ENCODE measurements around the gene PDLIM1.

Gene PDLIM1

GRCh38 chr10:95289003-95289920 is 1.5 kb downstream of the PDLIM1 start:
- DNase-seq (ENCODE audit: low read depth, low spot score) = no peak
- H3K4me3 ChIP-seq = no peak overlapping the region
- H3K36me3 ChIP-seq (ENCODE audit: insufficient read depth, low read length) = no peaks in the 10 kb centered on the region
- H3K9me3 ChIP-seq (ENCODE audit: low read depth, low read length) = no peaks in the 10 kb centered on the region
- no peak overlapping the region for H3K27ac ChIP-seq
- H3K9ac ChIP-seq (ENCODE audit: insufficient read length) = no peak overlapping the region
- TF ChIP-seq FOXP2 (optimal IDR thresholded peaks at IDR 0.05; ENCODE audit: control extremely low read depth, extremely low read length, insufficient read depth) (no peak), EZH2 (IDR thresholded peaks at IDR 0.05) (no peak), POLR2AphosphoS5 (IDR thresholded peaks at IDR 0.05; ENCODE audit: borderline replicate concordance, low read depth, low read length) (no peak)

- TF ChIP-seq POLR2AphosphoS5 (IDR thresholded peaks at IDR 0.05; ENCODE audit: borderline replicate concordance, low read depth, low read length) (no peak), FOXP2 (optimal IDR thresholded peaks at IDR 0.05; ENCODE audit: control extremely low read depth, extremely low read length, insufficient read depth) (no peak), EZH2 (IDR thresholded peaks at IDR 0.05) (no peak)
- H3K9ac ChIP-seq (ENCODE audit: insufficient read length) = no peak overlapping the region
- no peak for DNase-seq (ENCODE audit: low read depth, low spot score)
- H3K27ac ChIP-seq = no peak overlapping the region
- H3K9me3 ChIP-seq (ENCODE audit: low read depth, low read length) = no peaks in the 10 kb centered on the region
- H3K36me3 ChIP-seq (ENCODE audit: insufficient read depth, low read length) = no peaks in the 10 kb centered on the region
- no peak overlapping the region for H3K4me3 ChIP-seq
These were observed 2.5 kb downstream of the PDLIM1 start for GRCh38 chr10:95288303-95288702.

GRCh38 chr10:95287281-95287680 is 3.5 kb downstream of the PDLIM1 start:
- H3K27ac ChIP-seq = no peak overlapping the region
- TF ChIP-seq POLR2AphosphoS5 (IDR thresholded peaks at IDR 0.05; ENCODE audit: borderline replicate concordance, low read depth, low read length) (no peak), EZH2 (IDR thresholded peaks at IDR 0.05) (no peak), FOXP2 (optimal IDR thresholded peaks at IDR 0.05; ENCODE audit: control extremely low read depth, extremely low read length, insufficient read depth) (no peak)
- H3K9ac ChIP-seq (ENCODE audit: insufficient read length) = no peak overlapping the region
- DNase-seq (ENCODE audit: low read depth, low spot score) = no peak
- H3K36me3 ChIP-seq (ENCODE audit: insufficient read depth, low read length) = no peaks in the 10 kb centered on the region
- H3K4me3 ChIP-seq = no peak overlapping the region
- H3K9me3 ChIP-seq (ENCODE audit: low read depth, low read length) = no peaks in the 10 kb centered on the region

DNA sequence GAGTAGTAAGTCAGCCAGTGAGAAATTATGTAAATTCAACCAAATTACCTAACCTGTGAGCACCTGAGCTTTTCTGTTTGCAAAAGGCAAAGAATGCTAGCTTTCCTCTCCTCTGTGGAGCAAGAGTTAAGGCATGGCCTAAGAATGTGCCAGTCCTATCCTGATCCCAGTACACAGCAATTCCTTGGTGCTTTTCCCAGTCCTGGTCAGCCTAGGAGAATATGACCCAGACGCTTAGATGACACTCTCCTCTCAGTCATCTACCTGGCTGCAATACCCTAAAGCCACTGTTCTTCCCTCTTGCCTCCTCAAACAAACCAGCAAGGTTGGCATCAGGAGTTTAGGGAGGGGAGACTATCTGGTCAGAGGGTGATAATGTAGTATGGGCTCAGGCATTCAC is 4.1 kb downstream of the PDLIM1 start:
- no peak for DNase-seq (ENCODE audit: low read depth, low spot score)
- H3K36me3 ChIP-seq (ENCODE audit: insufficient read depth, low read length) = no peaks in the 10 kb centered on the region
- H3K9ac ChIP-seq (ENCODE audit: insufficient read length) = no peak overlapping the region
- H3K9me3 ChIP-seq (ENCODE audit: low read depth, low read length) = no peaks in the 10 kb centered on the region
- no peak for TF ChIP-seq FOXP2 (optimal IDR thresholded peaks at IDR 0.05; ENCODE audit: control extremely low read depth, extremely low read length, insufficient read depth)
- TF ChIP-seq EZH2 (IDR thresholded peaks at IDR 0.05) = no peak
- TF ChIP-seq POLR2AphosphoS5 (IDR thresholded peaks at IDR 0.05; ENCODE audit: borderline replicate concordance, low read depth, low read length) = no peak
- no peak overlapping the region for H3K4me3 ChIP-seq
- no peak overlapping the region for H3K27ac ChIP-seq

GRCh38 chr10:95285556-95285955 is 5.2 kb downstream of the PDLIM1 start:
- Histone ChIP-seq H3K4me3 (no peak overlapping the region), H3K9me3 (ENCODE audit: low read depth, low read length) (no peaks in the 10 kb centered on the region), H3K9ac (ENCODE audit: insufficient read length) (no peak overlapping the region), H3K36me3 (ENCODE audit: insufficient read depth, low read length) (no peaks in the 10 kb centered on the region), H3K27ac (no peak overlapping the region)
- TF ChIP-seq EZH2 (IDR thresholded peaks at IDR 0.05) (no peak), FOXP2 (optimal IDR thresholded peaks at IDR 0.05; ENCODE audit: control extremely low read depth, extremely low read length, insufficient read depth) (no peak), POLR2AphosphoS5 (IDR thresholded peaks at IDR 0.05; ENCODE audit: borderline replicate concordance, low read depth, low read length) (no peak)
- no peak for DNase-seq (ENCODE audit: low read depth, low spot score)

DNA sequence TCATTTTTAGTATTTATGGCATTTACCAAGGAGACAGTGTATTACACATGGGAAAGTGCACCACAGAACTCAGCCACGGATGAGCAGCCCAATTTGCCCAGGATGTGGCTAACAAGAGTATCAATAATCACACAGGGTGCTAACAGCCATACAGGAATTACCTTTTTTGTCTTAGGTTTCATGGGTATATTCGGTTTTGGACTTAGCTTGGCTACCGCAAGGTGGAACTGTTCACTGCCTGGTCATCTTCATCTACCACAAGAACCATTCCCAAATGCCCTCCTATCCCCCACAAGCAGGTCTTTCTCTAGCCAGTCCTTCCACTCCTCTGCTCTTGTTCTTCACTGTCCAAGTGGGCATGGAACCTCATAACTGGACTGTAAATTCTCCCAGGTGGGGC is 6.0 kb downstream of the PDLIM1 start:
- Histone ChIP-seq H3K36me3 (ENCODE audit: insufficient read depth, low read length) (no peaks in the 10 kb centered on the region), H3K9me3 (ENCODE audit: low read depth, low read length) (no peaks in the 10 kb centered on the region), H3K4me3 (no peak overlapping the region), H3K27ac (no peak overlapping the region), H3K9ac (ENCODE audit: insufficient read length) (no peak overlapping the region)
- TF ChIP-seq EZH2 (IDR thresholded peaks at IDR 0.05) = no peak
- no peak for DNase-seq (ENCODE audit: low read depth, low spot score)

DNA sequence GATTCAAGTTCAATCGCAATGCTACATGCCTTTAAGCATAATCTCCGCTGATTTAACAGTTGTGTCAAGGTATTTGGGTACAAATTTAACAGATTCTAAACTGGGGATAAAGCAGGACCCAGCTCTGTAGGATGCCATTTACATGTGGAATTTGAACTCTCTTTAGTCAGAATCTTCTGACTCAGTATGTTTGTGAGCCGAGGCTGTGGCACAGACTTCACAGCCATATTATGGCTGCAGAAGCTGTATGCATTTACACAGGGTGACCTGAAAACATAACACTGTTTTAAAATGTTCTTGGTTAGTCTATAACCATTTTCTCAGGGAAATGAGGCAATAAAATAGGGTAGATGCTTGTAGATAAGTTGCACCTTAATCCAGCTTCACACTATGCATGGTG is 8.7 kb downstream of the PDLIM1 start:
- no peak overlapping the region for H3K27ac ChIP-seq
- H3K9ac ChIP-seq (ENCODE audit: insufficient read length) = no peak overlapping the region
- TF ChIP-seq EZH2 (IDR thresholded peaks at IDR 0.05) (no peak), FOXP2 (optimal IDR thresholded peaks at IDR 0.05; ENCODE audit: control extremely low read depth, extremely low read length, insufficient read depth) (no peak)
- H3K9me3 ChIP-seq (ENCODE audit: low read depth, low read length) = no peaks in the 10 kb centered on the region
- no peak for DNase-seq (ENCODE audit: low read depth, low spot score)
- no peaks in the 10 kb centered on the region for H3K36me3 ChIP-seq (ENCODE audit: insufficient read depth, low read length)
- no peak overlapping the region for H3K4me3 ChIP-seq

- Histone ChIP-seq H3K9ac (ENCODE audit: insufficient read length) (no peak overlapping the region), H3K27ac (no peak overlapping the region), H3K4me3 (no peak overlapping the region), H3K9me3 (ENCODE audit: low read depth, low read length) (no peaks in the 10 kb centered on the region), H3K36me3 (ENCODE audit: insufficient read depth, low read length) (no peaks in the 10 kb centered on the region)
- TF ChIP-seq POLR2AphosphoS5 (IDR thresholded peaks at IDR 0.05; ENCODE audit: borderline replicate concordance, low read depth, low read length) (no peak), EZH2 (IDR thresholded peaks at IDR 0.05) (no peak), FOXP2 (optimal IDR thresholded peaks at IDR 0.05; ENCODE audit: control extremely low read depth, extremely low read length, insufficient read depth) (no peak)
- no peak for DNase-seq (ENCODE audit: low read depth, low spot score)
These were observed 9.6 kb downstream of the PDLIM1 start for GRCh38 chr10:95281206-95281605.

GRCh38 chr10:95280637-95281036 is 10.2 kb downstream of the PDLIM1 start:
- H3K9me3 ChIP-seq (ENCODE audit: low read depth, low read length) = no peaks in the 10 kb centered on the region
- no peaks in the 10 kb centered on the region for H3K36me3 ChIP-seq (ENCODE audit: insufficient read depth, low read length)
- no peak for TF ChIP-seq POLR2AphosphoS5 (IDR thresholded peaks at IDR 0.05; ENCODE audit: borderline replicate concordance, low read depth, low read length)
- no peak for TF ChIP-seq EZH2 (IDR thresholded peaks at IDR 0.05)
- TF ChIP-seq FOXP2 (optimal IDR thresholded peaks at IDR 0.05; ENCODE audit: control extremely low read depth, extremely low read length, insufficient read depth) = no peak
- no peak for DNase-seq (ENCODE audit: low read depth, low spot score)
- no peak overlapping the region for H3K4me3 ChIP-seq
- H3K27ac ChIP-seq = no peak overlapping the region
- no peak overlapping the region for H3K9ac ChIP-seq (ENCODE audit: insufficient read length)
